GDM1 (cell line): ENCODE results near the gene TSPAN1.
"Not testable (repeated sequence)": the region's sequence is repeated elsewhere in the genome, so short reads cannot be mapped to it uniquely, and the experiment has no call there.

ENCODE experiments used
- DNase-seq: peaks from one replicate; lab custom pipeline; 2025; lab: John Stamatoyannopoulos, UW

The TSPAN1 gene

DNA sequence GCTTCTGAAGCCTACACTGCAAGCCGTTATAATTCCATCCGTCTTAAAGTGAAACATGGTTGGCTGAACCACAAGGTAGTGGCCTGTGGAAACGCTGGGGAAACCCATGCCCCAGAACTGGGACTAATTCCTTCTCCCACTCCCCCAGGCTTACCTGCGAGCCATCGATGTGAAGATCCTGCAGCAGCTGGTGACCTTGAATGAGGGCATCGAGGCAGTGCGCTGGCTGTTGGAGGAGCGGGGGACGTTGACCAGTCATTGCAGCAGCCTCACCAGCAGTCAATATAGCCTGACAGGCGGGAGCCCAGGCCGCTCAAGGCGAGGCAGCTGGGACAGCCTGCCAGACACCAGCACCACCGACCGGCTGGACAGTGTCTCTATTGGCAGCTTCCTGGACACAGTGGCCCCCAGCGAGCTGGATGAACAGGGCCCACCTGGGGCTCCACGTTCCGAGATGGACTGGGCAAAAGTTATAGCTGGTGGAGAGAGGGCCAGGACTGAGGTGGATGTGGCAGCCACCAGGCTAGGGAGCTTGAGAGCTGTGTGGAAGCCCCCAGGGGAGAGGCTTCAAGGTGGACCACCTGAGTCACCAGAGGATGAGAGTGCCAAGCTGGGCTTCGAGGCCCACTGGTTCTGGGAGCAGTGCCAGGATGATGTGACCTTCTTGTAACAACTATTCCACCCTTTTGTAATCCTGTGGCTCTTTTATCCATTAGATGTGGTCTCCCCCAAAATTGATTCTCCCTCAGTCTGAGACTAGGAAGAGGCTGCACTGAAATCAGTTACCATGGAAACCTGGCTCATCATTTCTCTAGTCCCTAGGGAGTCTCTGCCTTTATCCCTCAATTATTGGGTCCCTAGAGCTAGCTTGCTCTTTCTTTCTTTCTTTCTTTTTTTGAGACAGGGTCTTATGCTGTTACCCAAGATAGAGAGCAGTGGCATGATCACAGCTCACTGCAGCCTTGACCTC is 44.9 kb downstream of the TSPAN1 start:
- no peak for DNase-seq

DNA sequence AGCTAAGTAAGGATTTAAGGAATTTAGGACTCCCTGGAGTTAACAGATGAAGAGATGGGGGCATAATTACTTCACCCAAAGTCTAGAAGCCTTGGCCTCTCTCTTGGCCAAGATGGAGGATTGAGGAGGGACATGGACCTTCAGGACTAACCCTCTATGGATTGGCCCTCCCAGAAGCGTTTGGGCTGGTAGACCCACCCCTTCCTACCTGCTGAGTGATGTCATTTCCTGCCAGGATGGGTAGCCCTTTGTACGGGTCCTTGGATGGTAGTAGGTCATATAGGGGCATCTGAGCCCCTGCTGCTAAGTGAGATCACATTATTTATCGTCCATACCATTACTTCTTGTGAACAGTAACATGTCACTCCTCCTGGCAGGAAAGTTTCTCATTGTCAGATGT is 45.9 kb downstream of the TSPAN1 start:
- no peak for DNase-seq

DNA sequence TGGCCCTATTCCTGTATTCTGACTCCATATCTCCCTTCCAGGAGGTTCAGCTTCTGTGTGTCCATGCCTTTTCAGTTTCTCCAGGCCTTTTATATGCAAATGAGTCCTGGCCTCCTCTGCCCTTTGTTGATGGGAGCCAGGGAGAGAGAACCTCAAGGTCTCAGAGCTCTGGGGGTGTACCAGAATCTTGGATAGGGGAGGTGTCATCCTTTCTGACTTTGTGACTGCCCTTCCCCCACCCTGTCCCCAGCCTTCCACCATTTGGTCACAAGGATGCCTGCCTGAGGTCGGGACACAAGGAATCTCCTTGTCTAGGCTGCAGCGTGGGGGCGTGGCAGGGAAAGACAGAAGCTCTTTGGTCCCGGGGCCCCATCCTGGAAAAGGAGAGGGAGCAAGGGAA is 46.9 kb downstream of the TSPAN1 start:
- no peak for DNase-seq

DNA sequence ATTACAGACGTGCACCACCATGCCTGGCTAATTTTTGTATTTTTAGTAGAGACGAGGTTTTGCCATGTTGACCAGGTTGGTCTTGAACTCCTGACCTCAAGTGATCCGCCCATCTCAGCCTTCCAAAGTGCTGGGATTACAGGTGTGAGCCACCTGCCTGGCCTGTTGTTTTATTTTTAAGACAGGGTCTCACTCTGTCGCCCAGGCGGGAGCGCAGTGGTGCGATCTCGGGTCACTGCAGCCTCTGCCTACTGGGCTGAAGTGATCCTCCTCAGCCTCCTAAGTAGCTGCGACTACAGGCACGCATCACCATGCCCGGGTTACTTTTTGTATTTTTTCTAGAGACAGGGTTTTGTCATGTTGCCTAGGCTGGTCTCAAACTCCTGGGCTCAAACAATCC is 48.2 kb downstream of the TSPAN1 start:
- not testable (repeated sequence) for DNase-seq

DNA sequence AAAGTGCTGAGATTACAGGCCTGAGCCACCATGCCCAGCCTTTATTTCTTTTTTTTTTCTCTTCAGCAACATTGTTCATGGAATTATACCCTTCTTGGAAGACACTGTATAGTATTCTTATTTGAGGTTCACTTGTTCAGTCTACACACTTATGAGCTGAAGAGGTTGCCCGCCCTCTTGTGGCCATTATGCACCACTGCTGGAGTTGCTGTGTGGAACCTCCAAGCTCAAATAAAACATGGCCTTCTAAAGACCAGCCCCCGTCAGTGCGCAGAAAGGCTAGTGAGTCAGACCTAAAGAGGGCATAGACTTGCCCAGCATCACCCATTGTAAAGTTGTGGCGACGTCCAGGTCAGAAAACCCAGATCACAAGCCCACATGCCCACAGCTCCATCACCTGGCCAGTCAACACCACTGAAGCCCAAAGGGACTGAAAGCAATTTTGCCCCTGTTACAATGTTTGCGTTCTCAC is 48.6 kb downstream of the TSPAN1 start:
- DNase-seq, result peak; percentile 62

DNA sequence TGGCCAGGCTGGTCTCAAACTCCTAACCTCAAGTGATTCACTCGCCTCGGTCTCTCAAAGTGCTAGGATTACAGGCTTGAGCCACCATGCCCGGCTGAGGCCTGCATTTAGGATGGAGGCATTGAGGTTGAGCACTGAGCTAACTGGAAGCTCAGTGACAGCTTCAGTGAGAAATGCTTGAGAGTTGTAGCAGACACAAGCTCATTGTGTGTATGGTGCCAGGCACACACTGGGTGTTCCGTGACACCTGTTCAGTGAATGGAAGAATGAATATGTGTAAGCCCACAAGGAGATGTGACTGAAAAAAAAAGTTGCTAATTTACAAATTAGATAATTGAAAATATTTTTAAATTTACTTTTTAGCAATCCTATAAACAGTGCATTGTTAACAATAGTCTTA is 50.1 kb downstream of the TSPAN1 start:
- DNase-seq, result no peak

DNA sequence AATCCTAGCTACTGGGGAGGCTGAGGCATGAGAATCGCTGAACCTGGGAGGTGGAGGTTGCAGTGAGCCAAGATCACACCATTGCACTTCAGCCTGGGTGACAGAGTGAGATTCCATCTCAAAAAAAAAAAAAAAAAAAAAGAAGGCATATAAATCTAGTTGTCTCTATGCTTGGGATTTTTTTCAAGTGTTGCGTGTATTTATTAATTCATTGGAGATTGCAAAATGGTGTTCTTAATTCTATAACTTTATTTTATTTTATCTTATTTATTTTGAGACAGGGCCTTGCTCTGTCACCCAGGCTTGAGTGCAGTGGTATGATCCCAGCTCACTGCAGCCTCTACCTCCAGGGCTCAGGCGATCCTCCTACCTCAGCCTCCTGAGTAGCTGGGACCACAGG is 56.3 kb downstream of the TSPAN1 start:
- not testable (repeated sequence) for DNase-seq
